ENCODE data around the gene PAFAH2. TPM values are rescaled to one million over a fixed set of nuclear protein-coding genes. Genes with fewer than 3 reads are reported as not detected.

PAFAH2 gene
- total RNA-seq, 1 experiment from 2014 or later: 13.0 TPM

- POLR2A ChIA-PET: no interaction called here
- H3K79me2 ChIP-seq (ENCODE audit: insufficient read depth, low read length): no peaks in the 10 kb centered on the region
- no TSS peak for BruUV-seq (replicated peaks)
- H3K36me3 ChIP-seq (ENCODE audit: control insufficient read depth in 1 of 2, insufficient read depth in 2 of 2, low read length in 2 of 2): peaks cover 4 to 21% of the 10 kb centered on the region in 2 experiments; a peak in 3 of 4 replicates
- no peaks in the 10 kb centered on the region for H3K9me3 ChIP-seq (ENCODE audit: control insufficient read depth in 1 of 2, insufficient read depth in 1 of 2, low read depth in 1 of 2, low read length in 2 of 2)
- no peak for DNase-seq (ENCODE audit: low read depth, low spot score)
- H3K27ac ChIP-seq (ENCODE audit: low read depth, low read length): no peak overlapping the region
- H3K4me3 ChIP-seq (replicated peaks in 1 of 2; ENCODE audit: low read depth in 1 of 2, low read length in 2 of 2): no peak overlapping the region
- no peaks in the 10 kb centered on the region for H3K4me1 ChIP-seq (ENCODE audit: control insufficient read depth in 1 of 2, insufficient read depth in 2 of 2, low read length in 2 of 2)
- no peaks in the 10 kb centered on the region for H3K9me2 ChIP-seq (ENCODE audit: insufficient read depth)
- no peak for TF ChIP-seq ZBTB33 (IDR thresholded peaks at IDR 0.05; ENCODE audit: extremely low read depth, insufficient replicate concordance, low read length)
- TF ChIP-seq FOSL1 (IDR thresholded peaks at IDR 0.05; ENCODE audit: low read depth): no peak
- TF ChIP-seq ZFX (IDR thresholded peaks at IDR 0.05): no peak
- TF ChIP-seq ZNF274 (IDR thresholded peaks at IDR 0.05; ENCODE audit: low read depth, low read length): no peak
- no peak for TF ChIP-seq REST (IDR thresholded peaks at IDR 0.05; ENCODE audit: low read depth)
- no peak for TF ChIP-seq TCF7L2 (IDR thresholded peaks at IDR 0.05; ENCODE audit: borderline replicate concordance, extremely low read depth, insufficient read depth, insufficient read length)
- TF ChIP-seq YY1 (IDR thresholded peaks at IDR 0.05; ENCODE audit: extremely low read depth, insufficient replicate concordance, low read depth, low read length): no peak
- TF ChIP-seq MAX (IDR thresholded peaks at IDR 0.05): no peak
- no peak for TF ChIP-seq EZH2 (IDR thresholded peaks at IDR 0.05)
- no peak for TF ChIP-seq CEBPB (IDR thresholded peaks at IDR 0.05; ENCODE audit: low read depth)
- TF ChIP-seq CBX3 (IDR thresholded peaks at IDR 0.05; ENCODE audit: low read depth): no peak
- TF ChIP-seq SIN3A (IDR thresholded peaks at IDR 0.05; ENCODE audit: low read depth): no peak
- no peak for TF ChIP-seq POLR2A (IDR thresholded peaks at IDR 0.05; ENCODE audit: borderline replicate concordance, extremely low read depth, insufficient read depth, insufficient read length)
- no peak for TF ChIP-seq SRF (IDR thresholded peaks at IDR 0.05; ENCODE audit: low read depth)
- no peak for TF ChIP-seq ATF3 (IDR thresholded peaks at IDR 0.05)
- TF ChIP-seq POLR2AphosphoS5 (IDR thresholded peaks at IDR 0.05; ENCODE audit: low read depth, low read length): no peak
- no peaks in the 10 kb centered on the region for H3K27me3 ChIP-seq (ENCODE audit: insufficient read depth, low read length)
- no peak overlapping the region for H3K9ac ChIP-seq (ENCODE audit: low read length)
- ATAC-seq: no peak
- no peak overlapping the region for H2AFZ ChIP-seq (ENCODE audit: low read depth, low read length, poor library complexity, severe bottlenecking)
- H3K4me2 ChIP-seq (ENCODE audit: low read length): no peak overlapping the region
- CTCF ChIA-PET: no interaction called here
- intact Hi-C loops (cut with micrococcal nuclease): no loop called here
- RAD21 ChIA-PET (ENCODE audit: low non-redundant PET in 1 of 2, low total read pairs in 2 of 2, uncharacterized antibody in 2 of 2, unreplicated experiment in 2 of 2): no interaction called here
- no peaks in the 10 kb centered on the region for H4K20me1 ChIP-seq (ENCODE audit: insufficient read depth)
These were observed 19.5 kb downstream of the PAFAH2 start for GRCh38 chr1:25978403-25978802.
